HepG2 (cell line): ENCODE data around the gene RARG. TPM values are rescaled to one million over a fixed set of nuclear protein-coding genes. Genes with fewer than 3 reads are reported as not detected.
A peak's percentile ranks its signal among the peaks of the same experiment; 100 is the strongest.

ENCODE experiments used
- ARNT ChIP-seq: fragments of 450-650 bp; IDR thresholded peaks from 2 replicates; pipeline ENCODE4 v1.6.1; 2017
- CCAR2 ChIP-seq: fragments of 200-400 bp; formaldehyde crosslinking; optimal IDR thresholded peaks from 2 replicates; pipeline ENCODE3; 2018; ENCODE audit warnings: low read depth, mild to moderate bottlenecking, low read length, moderate library complexity
- DNMT1 ChIP-seq: sonication (generic); formaldehyde crosslinking; IDR thresholded peaks from 2 replicates; pipeline ENCODE4 v1.5.1; 2020; ENCODE audit warnings: mild to moderate bottlenecking, missing genetic modification reagents
- ERF ChIP-seq: IDR thresholded peaks from 2 replicates; pipeline ENCODE4 v1.6.1; 2018; ENCODE audit warnings: missing biosample characterization, missing genetic modification reagents
- FLYWCH1 ChIP-seq: sonication (generic); formaldehyde crosslinking; IDR thresholded peaks from 2 replicates; pipeline ENCODE4 v1.8.1; 2023; ENCODE audit warnings: mild to moderate bottlenecking, missing genetic modification reagents
- GATAD1 ChIP-seq: IDR thresholded peaks from 2 replicates; pipeline ENCODE4 v1.6.1; 2016; ENCODE audit warnings: missing genetic modification reagents, missing compliant biosample characterization
- GTF2F1 ChIP-seq: fragments of 150-350 bp; IDR thresholded peaks from 2 replicates; pipeline ENCODE4 v1.6.1; 2014; ENCODE audit warnings: low read length
- HOXA7 ChIP-seq: sonication (generic); formaldehyde crosslinking; IDR thresholded peaks from 2 replicates; pipeline ENCODE4 v1.8.1; 2022; ENCODE audit warnings: mild to moderate bottlenecking, missing genetic modification reagents, moderate library complexity
- HOXD1 ChIP-seq: sonication (generic); formaldehyde crosslinking; IDR thresholded peaks from 2 replicates; pipeline ENCODE4 v1.5.0; 2020; ENCODE audit warnings: missing genetic modification reagents
- KDM1A ChIP-seq: IDR thresholded peaks from 2 replicates; pipeline ENCODE4 v1.6.1; 2016; ENCODE audit warnings: missing compliant biosample characterization
- MTA3 ChIP-seq: sonication (generic); formaldehyde crosslinking; IDR thresholded peaks from 2 replicates; pipeline ENCODE4 v1.4.0; 2020; ENCODE audit warnings: missing genetic modification reagents
- MXD4 ChIP-seq: IDR thresholded peaks from 2 replicates; pipeline ENCODE4 v1.6.1; 2016; ENCODE audit warnings: mild to moderate bottlenecking, missing biosample characterization, missing genetic modification reagents
- PITX1 ChIP-seq: sonication (generic); formaldehyde crosslinking; IDR thresholded peaks from 2 replicates; pipeline ENCODE4 v1.5.1; 2020; ENCODE audit warnings: mild to moderate bottlenecking, missing genetic modification reagents
- RFXANK ChIP-seq: IDR thresholded peaks from 2 replicates; pipeline ENCODE4 v1.6.1; 2016
- SMARCC2 ChIP-seq: fragments of 450-650 bp; IDR thresholded peaks from 2 replicates; pipeline ENCODE4 v1.6.1; 2017; ENCODE audit warnings: antibody characterized with exemption, mild to moderate bottlenecking
- ZNF354B ChIP-seq: sonication (generic); formaldehyde crosslinking; IDR thresholded peaks from 2 replicates; pipeline ENCODE4 v1.8.0; 2022; ENCODE audit warnings: mild to moderate bottlenecking, missing genetic modification reagents
- ZNF747 ChIP-seq: sonication (generic); formaldehyde crosslinking; IDR thresholded peaks from 2 replicates; pipeline ENCODE4 v1.8.1; 2023; ENCODE audit warnings: missing genetic modification reagents, mild to moderate bottlenecking, borderline replicate concordance
- polyA plus RNA-seq, 8 experiments: library from polyadenylated mRNA; depleted of rRNA in 3 of 8; stranded (reverse) in 7 of 8; unstranded in 1 of 8; fragments of >200 nt; fragmentation: Illumina TruSeq in 4 of 8; extraction: Trizol in 4 of 8; gene quantifications; 2 replicates each; pipeline versions ENCODE4 v1.2.1 to v1.2.3, GENCODE V29; 2011 to 2016; ENCODE audit warnings: low read depth in 4 of 8, missing spikeins in 1 of 8, mixed read lengths in 1 of 8; ENCODE audit not compliant: insufficient read depth in 1 of 8
- total RNA-seq, 5 experiments: library from RNA; depleted of rRNA; stranded (reverse); fragments of >200 nt; fragmentation: Illumina TruSeq; extraction: Trizol; gene quantifications; 2 replicates each; pipeline ENCODE4 v1.2.3, GENCODE V29; 2016; ENCODE audit warnings: low read depth in 1 of 5
- TF ChIP-seq, protein P1 (sequence below), 2 experiments: sonication (generic) in 1 of 2; formaldehyde crosslinking in 1 of 2; IDR thresholded peaks; 2 replicates each; pipeline versions ENCODE4 v1.4.0 to v1.6.1; 2016 to 2020; ENCODE audit warnings: borderline replicate concordance in 1 of 2, low read depth in 1 of 2, mild to moderate bottlenecking in 1 of 2, missing genetic modification reagents in 1 of 2
- TF ChIP-seq, protein P2 (sequence below): sonication (generic); formaldehyde crosslinking; IDR thresholded peaks from 2 replicates; pipeline ENCODE4 v1.4.0; 2020; ENCODE audit warnings: missing genetic modification reagents
- TF ChIP-seq, protein P3 (sequence below): sonication (generic); formaldehyde crosslinking; conservative IDR thresholded peaks from 2 replicates; pipeline ENCODE4 v1.4.0; 2020; ENCODE audit warnings: missing genetic modification reagents

The RARG gene
- total and polyA plus RNA-seq, 2 of the 13 experiments (the other 11 are each of a cell fraction or from before 2014, with no cell fraction given), result 0.77 to 1.5 TPM

DNA sequence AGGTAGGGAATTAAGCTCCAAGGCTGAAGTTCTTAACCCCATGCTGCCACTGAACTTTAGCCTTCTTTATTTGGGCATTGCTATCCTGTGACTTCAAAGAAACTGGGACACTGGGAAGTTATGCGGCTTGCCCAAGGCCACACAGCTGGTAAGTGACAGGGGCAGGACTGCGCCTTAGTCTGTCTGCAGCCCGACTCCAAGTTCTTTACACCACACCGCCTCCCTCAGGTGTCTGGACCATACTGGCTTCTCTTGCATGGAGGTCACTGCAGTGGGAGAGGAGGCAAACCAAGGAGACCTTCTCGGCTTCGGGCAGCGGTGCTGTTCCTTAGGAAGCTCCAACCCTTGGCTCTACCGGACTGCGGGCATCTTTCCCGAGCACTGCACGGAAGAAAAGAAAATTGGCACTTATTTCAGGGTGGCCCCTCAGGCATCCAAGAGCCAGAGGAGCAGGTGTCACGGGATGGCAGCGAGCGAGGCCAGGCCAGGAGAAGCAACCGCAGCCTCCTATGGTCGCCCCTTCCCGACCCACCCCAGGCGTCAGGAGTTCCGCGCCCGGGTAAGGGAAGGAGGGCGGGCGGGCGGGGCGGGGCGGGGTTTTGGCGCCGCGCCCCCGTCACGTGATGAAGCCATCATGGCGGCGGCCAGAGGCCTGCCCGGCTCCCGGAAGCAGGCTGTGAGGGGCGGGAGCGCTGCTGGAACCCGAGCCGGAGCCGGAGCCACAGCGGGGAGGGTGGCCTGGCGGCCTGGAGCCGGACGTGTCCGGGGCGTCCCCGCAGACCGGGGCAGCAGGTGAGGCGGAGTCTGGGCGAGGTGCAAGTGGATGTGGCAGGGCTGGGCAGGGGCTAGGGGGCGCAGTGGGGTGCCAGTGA is 19.7 kb upstream of the RARG start (continued):
- TF ChIP-seq, protein P1, sequence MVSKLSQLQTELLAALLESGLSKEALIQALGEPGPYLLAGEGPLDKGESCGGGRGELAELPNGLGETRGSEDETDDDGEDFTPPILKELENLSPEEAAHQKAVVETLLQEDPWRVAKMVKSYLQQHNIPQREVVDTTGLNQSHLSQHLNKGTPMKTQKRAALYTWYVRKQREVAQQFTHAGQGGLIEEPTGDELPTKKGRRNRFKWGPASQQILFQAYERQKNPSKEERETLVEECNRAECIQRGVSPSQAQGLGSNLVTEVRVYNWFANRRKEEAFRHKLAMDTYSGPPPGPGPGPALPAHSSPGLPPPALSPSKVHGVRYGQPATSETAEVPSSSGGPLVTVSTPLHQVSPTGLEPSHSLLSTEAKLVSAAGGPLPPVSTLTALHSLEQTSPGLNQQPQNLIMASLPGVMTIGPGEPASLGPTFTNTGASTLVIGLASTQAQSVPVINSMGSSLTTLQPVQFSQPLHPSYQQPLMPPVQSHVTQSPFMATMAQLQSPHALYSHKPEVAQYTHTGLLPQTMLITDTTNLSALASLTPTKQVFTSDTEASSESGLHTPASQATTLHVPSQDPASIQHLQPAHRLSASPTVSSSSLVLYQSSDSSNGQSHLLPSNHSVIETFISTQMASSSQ (IDR thresholded peaks at IDR 0.05; ENCODE audit: low read depth), result no peak
- TF ChIP-seq, protein P1 (CRISPR knock-in tag; IDR thresholded peaks at IDR 0.05; ENCODE audit: borderline replicate concordance), result no peak
- TF ChIP-seq GATAD1 (peak; percentile 89), HOXD1 (CRISPR knock-in tag) (peak; percentile 21; the same call in 1 of the 2 replicates), FLYWCH1 (no peak), MTA3 (no peak), CCAR2 (no peak), RFXANK (CRISPR knock-in tag) (no peak), ZNF747 (CRISPR knock-in tag) (no peak), KDM1A (CRISPR knock-in tag) (no peak), HOXA7 (CRISPR knock-in tag) (no peak), ZNF354B (CRISPR knock-in tag) (no peak), DNMT1 (CRISPR knock-in tag) (no peak), PITX1 (CRISPR knock-in tag) (no peak), ERF (CRISPR knock-in tag) (peak; percentile 42; the same call in 1 of the 2 replicates), SMARCC2 (no peak), MXD4 (CRISPR knock-in tag) (no peak; the same call in 1 of the 2 replicates), ARNT (no peak), GTF2F1 (no peak)
- TF ChIP-seq, protein P2, sequence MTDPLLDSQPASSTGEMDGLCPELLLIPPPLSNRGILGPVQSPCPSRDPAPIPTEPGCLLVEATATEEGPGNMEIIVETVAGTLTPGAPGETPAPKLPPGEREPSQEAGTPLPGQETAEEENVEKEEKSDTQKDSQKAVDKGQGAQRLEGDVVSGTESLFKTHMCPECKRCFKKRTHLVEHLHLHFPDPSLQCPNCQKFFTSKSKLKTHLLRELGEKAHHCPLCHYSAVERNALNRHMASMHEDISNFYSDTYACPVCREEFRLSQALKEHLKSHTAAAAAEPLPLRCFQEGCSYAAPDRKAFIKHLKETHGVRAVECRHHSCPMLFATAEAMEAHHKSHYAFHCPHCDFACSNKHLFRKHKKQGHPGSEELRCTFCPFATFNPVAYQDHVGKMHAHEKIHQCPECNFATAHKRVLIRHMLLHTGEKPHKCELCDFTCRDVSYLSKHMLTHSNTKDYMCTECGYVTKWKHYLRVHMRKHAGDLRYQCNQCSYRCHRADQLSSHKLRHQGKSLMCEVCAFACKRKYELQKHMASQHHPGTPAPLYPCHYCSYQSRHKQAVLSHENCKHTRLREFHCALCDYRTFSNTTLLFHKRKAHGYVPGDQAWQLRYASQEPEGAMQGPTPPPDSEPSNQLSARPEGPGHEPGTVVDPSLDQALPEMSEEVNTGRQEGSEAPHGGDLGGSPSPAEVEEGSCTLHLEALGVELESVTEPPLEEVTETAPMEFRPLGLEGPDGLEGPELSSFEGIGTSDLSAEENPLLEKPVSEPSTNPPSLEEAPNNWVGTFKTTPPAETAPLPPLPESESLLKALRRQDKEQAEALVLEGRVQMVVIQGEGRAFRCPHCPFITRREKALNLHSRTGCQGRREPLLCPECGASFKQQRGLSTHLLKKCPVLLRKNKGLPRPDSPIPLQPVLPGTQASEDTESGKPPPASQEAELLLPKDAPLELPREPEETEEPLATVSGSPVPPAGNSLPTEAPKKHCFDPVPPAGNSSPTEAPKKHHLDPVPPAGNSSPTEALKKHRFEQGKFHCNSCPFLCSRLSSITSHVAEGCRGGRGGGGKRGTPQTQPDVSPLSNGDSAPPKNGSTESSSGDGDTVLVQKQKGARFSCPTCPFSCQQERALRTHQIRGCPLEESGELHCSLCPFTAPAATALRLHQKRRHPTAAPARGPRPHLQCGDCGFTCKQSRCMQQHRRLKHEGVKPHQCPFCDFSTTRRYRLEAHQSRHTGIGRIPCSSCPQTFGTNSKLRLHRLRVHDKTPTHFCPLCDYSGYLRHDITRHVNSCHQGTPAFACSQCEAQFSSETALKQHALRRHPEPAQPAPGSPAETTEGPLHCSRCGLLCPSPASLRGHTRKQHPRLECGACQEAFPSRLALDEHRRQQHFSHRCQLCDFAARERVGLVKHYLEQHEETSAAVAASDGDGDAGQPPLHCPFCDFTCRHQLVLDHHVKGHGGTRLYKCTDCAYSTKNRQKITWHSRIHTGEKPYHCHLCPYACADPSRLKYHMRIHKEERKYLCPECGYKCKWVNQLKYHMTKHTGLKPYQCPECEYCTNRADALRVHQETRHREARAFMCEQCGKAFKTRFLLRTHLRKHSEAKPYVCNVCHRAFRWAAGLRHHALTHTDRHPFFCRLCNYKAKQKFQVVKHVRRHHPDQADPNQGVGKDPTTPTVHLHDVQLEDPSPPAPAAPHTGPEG (CRISPR knock-in tag), result no peak; the same call in 1 of the 2 replicates
- TF ChIP-seq, protein P3, sequence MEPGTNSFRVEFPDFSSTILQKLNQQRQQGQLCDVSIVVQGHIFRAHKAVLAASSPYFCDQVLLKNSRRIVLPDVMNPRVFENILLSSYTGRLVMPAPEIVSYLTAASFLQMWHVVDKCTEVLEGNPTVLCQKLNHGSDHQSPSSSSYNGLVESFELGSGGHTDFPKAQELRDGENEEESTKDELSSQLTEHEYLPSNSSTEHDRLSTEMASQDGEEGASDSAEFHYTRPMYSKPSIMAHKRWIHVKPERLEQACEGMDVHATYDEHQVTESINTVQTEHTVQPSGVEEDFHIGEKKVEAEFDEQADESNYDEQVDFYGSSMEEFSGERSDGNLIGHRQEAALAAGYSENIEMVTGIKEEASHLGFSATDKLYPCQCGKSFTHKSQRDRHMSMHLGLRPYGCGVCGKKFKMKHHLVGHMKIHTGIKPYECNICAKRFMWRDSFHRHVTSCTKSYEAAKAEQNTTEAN (CRISPR knock-in tag), result no peak
